Right lobe of liver (tissue), 4 donors: Measurements from ENCODE around the gene UBN2.

Source experiments
- CTCF ChIP-seq, 4 donors: fragments of 200-600 bp in 3 of 4; fragments of 450-650 bp in 1 of 4; IDR thresholded peaks; one replicate each; pipeline versions ENCODE4 v1.5.1 to v1.8.0; 2016 to 2022; ENCODE audit warnings: antibody characterized with exemption in 4 of 4, mild to moderate bottlenecking in 2 of 4
- POLR2A ChIP-seq: fragments of 450-650 bp; IDR thresholded peaks from one replicate; pipeline ENCODE4 v1.6.1; 2017; ENCODE audit warnings: antibody characterized with exemption, mild to moderate bottlenecking
- donor health status: DM: no; HTN: no; CAD: no.
- donor health status: DM: no; HTN: no; CAD: no.
- donor health status: DM: no; HTN: yes; CAD: no.

GRCh38 chr7:139332697-139333359 is 101.8 kb downstream of the UBN2 start:
- no peak for TF ChIP-seq CTCF (IDR thresholded peaks at IDR 0.05)
- no peak for TF ChIP-seq POLR2A
